Stimulated activated CD4-positive, alpha-beta T cell treated with anti-CD3 and anti-CD28 coated beads, Interleukin-1b, Interleukin-23, amount 100 ng/mL, for 4 hours (primary cell): ENCODE data around the gene IPP.
"Not testable (repeated sequence)": the region's sequence is repeated elsewhere in the genome, so short reads cannot be mapped to it uniquely, and the experiment has no call there.

ENCODE experiments used
- DNase-seq, 2 donors: peaks; one replicate each; pipeline ENCODE4 v3.0.0-alpha.2; 2020; ENCODE audit warnings: low read depth in 2 of 2

Gene IPP

DNA sequence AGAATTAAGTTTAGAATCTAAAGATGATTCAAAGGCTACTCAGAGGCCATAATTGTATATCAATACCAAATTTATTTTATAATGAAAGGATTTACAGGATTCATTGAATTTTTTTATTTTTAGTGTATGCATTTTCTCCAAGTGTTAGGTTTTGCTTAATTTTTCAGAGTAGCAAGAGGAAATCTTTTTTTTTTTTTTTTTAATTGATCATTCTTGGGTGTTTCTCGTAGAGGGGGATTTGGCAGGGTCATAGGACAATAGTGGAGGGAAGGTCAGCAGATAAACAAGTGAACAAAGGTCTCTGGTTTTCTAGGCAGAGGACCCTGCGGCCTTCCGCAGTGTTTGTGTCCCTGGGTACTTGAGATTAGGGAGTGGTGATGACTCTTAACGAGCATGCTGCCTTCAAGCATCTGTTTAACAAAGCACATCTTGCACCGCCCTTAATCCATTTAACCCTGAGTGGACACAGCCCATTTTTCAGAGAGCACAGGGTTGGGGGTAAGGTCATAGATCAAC, 10.8 kb downstream of the IPP start:
- DNase-seq = not testable (repeated sequence)

GRCh38 chr1:45739137-45739536, 11.3 kb downstream of the IPP start:
- DNase-seq = no peak

GRCh38 chr1:45730780-45731319, 19.6 kb downstream of the IPP start:
- DNase-seq = no peak

DNA sequence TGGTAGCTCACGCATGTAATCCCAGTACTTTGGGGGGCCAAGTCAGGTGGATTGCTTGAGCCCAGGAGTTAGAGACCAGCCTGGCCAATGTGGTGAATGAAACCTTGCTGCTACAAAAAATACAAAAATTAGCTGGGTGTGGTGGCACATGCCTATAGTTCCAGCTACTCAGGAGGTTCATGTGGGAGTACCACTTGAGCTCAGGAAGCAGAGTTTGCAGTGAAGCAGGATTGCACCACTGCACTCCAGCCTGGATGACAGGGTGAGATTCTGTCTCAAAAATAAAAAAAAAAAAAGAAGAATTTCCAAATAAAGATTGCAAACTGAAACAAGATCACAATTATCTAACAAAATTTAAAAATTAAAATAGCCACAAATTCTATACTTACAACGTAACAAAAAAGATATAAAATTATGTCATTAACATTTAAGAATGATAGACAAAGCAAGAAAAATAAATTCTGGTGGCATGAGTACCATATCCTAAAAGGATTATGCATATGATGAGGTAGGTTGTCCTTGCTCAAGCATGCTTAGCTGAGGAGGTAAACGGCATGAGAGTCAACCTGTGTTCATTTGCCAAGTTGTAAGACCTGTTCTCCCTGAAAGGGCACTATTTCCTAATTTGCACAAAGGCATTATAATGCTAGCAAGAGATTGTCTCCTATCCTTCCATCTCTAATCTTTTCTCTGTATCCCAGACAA, 20.2 kb downstream of the IPP start:
- DNase-seq = no peak

DNA sequence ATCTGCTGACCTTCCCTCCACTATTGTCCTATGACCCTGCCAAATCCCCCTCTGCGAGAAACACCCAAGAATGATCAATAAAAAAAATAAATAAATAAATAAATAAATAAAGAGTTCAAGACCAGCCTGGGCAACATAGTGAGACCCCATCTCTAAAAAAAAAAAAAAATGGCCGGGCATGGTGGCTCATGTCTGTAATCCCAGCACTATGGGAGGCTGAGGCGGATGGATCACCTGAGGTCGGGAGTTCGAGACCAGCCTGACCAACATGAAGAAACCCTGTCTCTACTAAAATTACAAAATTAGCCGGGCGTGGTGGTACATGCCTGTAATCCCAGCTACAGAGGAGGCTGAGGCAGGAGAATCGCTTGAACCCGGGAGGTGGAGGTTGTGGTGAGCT, 24.4 kb downstream of the IPP start:
- DNase-seq = not testable (repeated sequence)

DNA sequence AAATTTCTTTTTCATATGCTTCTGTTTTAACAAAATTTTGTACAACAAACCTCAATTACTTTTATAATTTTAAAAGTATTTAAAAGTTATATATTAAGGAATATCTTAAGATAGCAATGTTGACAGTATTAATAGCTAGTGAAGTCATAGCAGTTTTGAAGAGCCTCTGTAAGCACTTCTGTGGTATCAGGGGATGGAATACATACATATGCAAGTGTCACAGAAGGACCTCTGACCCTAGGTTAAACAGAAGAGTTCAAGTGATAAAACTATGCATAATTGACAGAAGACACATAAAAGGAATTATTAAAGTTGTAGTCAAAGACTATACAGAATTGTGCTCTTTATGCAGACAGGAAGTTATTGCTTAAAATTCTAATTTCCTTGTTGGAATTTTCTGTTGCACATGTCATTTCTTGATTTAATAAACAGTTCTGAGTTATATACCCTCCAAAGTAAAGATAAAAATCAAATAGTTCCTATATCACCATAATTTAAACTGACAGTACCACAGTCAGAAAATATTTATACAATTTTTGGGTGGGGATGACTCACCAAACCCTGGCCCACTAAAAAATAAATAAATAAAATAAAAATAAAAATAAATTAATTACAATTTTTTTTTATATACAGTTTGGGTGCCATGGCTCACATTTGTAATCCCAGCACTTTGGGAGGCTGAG, 27.1 kb downstream of the IPP start:
- DNase-seq = no peak

DNA sequence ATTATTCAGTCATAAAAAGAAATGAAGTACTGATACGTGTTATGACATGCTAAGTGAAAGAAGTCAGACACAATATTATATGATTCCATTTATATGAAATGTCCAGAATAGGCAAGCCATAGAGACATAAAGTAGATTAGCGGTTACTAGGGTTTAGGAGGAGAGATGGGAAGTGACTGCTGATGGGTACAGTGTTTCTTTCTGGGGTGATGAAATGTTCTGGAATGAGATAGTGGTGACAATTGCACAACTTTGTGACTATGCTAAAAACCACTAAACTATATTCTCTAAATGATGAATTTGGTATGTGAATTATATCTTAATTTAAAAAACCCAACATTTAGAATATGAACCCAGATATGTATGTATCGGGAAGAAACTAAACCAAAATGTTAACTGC, 27.6 kb downstream of the IPP start:
- DNase-seq = no peak

DNA sequence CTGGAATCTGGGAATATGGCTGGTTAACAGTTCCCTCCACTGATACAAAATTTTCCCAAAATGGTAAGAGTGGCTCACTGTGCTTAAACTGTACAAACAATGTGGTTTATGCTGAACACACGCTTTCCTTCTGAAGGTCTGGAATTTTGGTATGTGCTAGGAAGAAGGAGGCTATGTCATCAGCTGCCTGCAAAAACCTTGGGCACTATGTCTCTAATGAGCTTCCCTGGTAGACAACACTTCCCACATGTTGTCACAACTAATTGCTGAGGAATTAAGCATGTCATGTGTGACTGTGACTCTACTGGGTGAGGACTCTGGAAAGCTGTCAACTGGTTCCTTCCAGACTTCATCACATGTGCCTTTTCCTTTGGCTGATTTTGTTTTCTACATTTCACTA, 29.2 kb downstream of the IPP start:
- no peak for DNase-seq

DNA sequence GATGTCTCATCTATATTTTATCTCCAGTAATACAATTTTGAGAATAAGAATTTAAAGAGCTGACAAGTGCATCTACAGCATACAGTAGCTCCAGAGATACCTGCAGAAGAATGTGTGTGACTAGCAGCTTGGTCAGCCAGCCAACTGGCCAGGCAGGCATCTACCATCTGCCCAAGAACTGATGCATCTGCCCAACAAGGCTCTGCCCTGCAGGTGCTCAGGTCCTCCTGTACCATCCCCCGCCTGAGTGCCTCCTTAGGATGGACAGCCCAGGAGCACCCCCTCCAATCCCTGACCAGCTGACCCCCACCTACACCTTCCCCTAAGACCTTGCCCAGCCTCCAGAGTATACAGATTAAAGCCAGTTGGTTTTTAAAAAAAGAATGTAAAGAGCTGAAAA, 32.2 kb downstream of the IPP start:
- no peak for DNase-seq

GRCh38 chr1:45717386-45717785, 33.1 kb downstream of the IPP start:
- not testable (repeated sequence) for DNase-seq

GRCh38 chr1:45716700-45717099, 33.8 kb downstream of the IPP start:
- DNase-seq = no peak

- no peak for DNase-seq
These were observed 36.7 kb downstream of the IPP start for GRCh38 chr1:45713711-45714110.

GRCh38 chr1:45704637-45705036, 45.8 kb downstream of the IPP start:
- DNase-seq = no peak

DNA sequence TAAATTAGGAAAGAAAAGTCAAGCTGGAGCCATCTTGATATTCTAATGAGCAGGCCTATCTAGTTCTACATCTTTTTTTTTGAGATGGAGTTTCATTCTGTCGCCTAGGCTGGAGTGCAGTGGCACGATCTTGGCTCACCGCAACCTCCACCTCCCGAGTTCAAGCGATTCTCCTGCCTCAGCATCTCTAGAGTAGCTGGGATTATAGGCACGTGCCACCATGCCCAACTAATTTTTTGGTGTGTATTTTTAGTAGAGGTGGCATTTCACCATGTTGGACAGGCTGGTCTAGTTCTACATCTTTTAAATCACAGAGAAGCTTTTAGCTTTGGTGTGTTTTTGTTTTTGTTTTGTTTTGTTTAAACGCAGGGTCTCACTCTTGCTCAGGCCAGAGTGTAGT, 55.6 kb downstream of the IPP start:
- no peak for DNase-seq

DNA sequence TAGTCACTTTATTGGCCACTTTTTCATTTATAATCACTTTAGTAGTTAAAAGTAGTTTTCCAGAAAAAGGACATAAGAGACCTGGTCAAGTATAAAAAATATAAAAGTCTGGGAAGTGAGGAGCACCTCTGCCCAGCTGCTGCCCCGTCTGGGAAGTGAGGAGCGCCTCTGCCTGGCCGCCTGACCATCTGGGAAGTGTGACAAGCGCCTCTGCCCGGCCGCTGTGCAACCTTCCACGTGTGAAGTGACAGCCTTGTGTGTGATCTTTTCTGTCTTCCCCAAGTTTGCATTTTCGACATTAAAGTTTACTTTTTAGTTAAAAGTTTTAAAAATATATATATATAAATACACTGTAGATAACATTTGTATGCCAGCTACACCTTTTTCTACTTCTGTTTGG, 56.6 kb downstream of the IPP start:
- DNase-seq = not testable (repeated sequence)

- peak; percentile 49 to 70 for DNase-seq
These were observed 62.4 kb downstream of the IPP start, which contains the start of gene TMEM69 for GRCh38 chr1:45687754-45688740. Gene TMEM69, plus strand, starts transcription at chr1:45688181. Its CDS starts 2,888 bp downstream, at chr1:45691069.

GRCh38 chr1:45687014-45687753, 63.3 kb downstream of the IPP start:
- DNase-seq = peak; percentile 90 to 92

- peak; percentile 95 to 98 for DNase-seq
These were observed 64.0 kb downstream of the IPP start, which contains the start of gene GPBP1L1 for GRCh38 chr1:45686288-45687013. Gene GPBP1L1, minus strand, starts transcription at chr1:45686533. Its CDS starts 27,446 bp downstream, at chr1:45659087.

- DNase-seq = peak; percentile 42 to 47
These were observed 64.5 kb downstream of the IPP start for GRCh38 chr1:45686015-45686287.

DNA sequence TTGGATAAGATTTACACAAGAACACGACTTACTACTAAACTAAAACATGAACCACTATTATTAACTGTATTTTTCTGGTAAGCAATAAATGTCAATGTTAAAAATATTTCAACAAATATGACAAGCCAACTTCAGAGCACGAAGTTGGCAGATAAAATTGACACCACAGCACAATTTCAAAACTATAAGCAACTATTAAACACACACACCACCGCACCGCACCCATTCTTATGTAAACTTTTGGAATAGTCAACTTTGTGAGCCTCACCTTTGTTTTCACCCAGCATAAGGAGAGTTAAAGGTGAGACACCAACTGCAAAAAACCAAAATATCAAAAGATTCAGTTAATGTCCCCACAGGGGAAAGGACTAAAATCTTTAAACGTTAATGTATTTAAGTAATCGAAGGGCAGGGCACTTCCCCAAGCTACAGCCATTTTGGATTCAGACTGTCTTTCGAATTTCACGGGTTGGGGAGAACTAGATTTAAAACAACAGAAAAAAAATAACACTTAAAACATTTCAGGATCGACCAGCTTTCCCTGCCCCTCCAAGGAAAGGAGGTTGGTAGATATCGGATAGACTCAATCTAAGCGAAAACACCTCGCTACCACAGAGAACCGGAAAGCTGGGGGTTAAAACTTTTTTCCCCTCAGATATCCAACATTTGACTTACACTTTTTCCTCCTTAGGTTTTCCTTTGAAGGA, 65.0 kb downstream of the IPP start:
- DNase-seq = no peak
